PFSK-1 (cell line): ENCODE data around the gene PDZD2.

Source experiments
- FOXP2 ChIP-seq: optimal IDR thresholded peaks from 2 replicates; pipeline ENCODE3; 2011; ENCODE audit warnings: borderline replicate concordance, control low read depth, inconsistent platforms; ENCODE audit not compliant: insufficient read depth; ENCODE audit errors: extremely low read length, extremely low read depth
- POLR2AphosphoS5 ChIP-seq: IDR thresholded peaks from 2 replicates; pipeline ENCODE4 v1.6.1; 2012; ENCODE audit warnings: low read depth, mild to moderate bottlenecking, control low read depth, low read length, moderate library complexity
- REST ChIP-seq, 2 experiments: IDR thresholded peaks; 2 replicates each; pipeline versions ENCODE4 v1.6.1 to v1.8.0; 2011 to 2012; ENCODE audit warnings: low read depth in 2 of 2, low read length in 2 of 2, control low read depth in 1 of 2, inconsistent platforms in 1 of 2, mild to moderate bottlenecking in 1 of 2, moderate library complexity in 1 of 2; ENCODE audit not compliant: insufficient read depth in 1 of 2
- SIN3A ChIP-seq: IDR thresholded peaks from 2 replicates; pipeline ENCODE4 v1.6.1; 2012; ENCODE audit warnings: mild to moderate bottlenecking, low read length, moderate library complexity, borderline replicate concordance; ENCODE audit not compliant: insufficient read depth
- TAF1 ChIP-seq: IDR thresholded peaks from 2 replicates; pipeline ENCODE4 v1.6.1; 2012; ENCODE audit warnings: low read length, control low read depth, borderline replicate concordance; ENCODE audit not compliant: insufficient read depth

PDZD2 gene

DNA sequence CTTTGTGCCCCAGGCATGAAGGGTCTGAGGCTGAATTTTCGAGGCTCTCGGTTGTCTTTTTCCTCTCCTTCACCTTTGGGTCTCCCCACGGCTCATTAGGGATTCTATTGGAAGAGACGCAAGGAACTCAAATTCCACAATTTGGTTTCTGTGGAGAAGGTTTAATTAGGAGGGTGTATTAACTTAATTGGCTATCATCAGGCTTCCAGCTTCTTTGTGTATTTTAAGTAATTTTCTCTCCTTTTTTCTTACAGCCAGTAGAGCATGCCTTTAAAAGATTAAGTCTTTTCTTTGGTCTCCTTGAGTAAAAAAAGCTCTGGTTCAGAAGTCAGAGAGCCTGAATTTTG is 115.4 kb downstream of the PDZD2 start:
- TF ChIP-seq TAF1 (no peak), SIN3A (no peak), REST (IDR thresholded peaks at IDR 0.05; ENCODE audit: insufficient read depth in 1 of 2, low read depth in 2 of 2, low read length in 2 of 2) (no peak), FOXP2 (no peak), POLR2AphosphoS5 (no peak)

DNA sequence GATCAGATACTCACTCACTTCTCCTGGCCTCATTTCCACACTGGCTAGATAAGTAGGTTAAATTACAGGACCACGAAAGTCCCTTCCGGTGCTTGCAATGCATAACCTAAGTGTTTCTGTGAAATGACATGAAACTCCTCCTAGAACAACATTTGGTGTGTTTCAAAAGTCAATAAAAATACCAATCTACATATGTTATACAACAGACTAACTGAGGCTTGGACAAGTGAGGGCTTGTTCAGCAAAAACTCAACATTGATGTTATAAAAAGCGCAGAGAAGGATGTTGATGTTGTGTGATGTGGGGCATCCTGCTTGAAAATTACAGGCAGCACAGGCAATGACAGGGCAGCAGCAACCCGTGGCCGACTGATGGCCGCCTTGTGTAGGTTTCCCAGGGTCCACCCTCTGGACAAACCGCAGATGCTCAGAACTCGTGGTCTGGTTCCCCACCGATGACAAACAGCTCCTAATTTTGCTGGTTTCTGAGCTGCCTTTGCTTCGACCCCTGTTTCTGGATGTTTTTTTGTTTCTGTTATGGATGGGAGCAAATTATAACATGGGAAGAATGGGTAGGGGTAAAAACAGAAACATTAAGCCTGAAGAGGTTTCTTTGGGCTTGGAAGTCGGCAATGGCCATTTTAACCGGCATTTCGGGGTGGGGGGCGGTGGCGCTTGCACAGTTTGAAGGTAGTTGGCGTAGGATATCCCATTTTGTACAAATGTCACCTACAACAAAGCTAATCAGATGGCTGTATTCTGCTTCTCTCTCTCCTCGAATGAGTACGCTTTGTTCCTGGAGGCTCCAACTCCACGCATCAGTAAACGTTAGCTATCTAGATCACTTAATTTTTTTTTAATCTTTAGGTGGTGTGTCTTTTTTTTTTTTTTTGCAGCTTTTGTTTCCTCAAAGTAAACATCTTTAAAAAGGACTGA is 116.1 kb downstream of the PDZD2 start:
- no peak for TF ChIP-seq FOXP2
- TF ChIP-seq SIN3A = no peak
- TF ChIP-seq REST (IDR thresholded peaks at IDR 0.05; ENCODE audit: insufficient read depth in 1 of 2, low read depth in 2 of 2, low read length in 2 of 2) = no peak
- no peak for TF ChIP-seq POLR2AphosphoS5
- no peak for TF ChIP-seq TAF1

DNA sequence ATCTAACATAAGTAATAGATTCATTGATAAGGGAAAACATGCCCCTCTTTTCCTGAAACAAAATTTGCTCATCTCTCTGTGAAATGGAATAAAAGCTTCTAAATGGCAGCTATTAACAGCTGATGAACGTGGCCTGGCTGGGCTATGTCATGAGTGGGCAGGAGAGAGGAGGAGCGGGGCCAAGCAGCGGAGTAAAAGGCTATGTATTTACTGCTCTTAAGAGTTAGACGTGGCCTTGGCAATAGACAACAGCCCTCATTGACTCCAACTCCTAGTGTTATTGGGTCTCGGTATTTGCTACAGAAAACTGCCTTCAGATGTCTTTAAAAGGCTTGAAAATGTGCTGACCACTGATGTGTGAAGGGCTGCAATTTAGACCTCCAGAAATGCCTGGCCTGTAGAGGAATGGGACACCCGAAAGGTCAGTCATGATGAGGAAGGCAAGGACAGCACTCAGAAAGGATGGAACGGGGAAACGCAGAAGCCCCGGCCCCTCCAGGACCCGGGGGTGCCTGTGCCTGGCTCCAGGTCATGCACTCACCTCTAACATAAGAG is 116.8 kb downstream of the PDZD2 start:
- TF ChIP-seq POLR2AphosphoS5 = no peak
- no peak for TF ChIP-seq REST (IDR thresholded peaks at IDR 0.05; ENCODE audit: insufficient read depth in 1 of 2, low read depth in 2 of 2, low read length in 2 of 2)
- TF ChIP-seq FOXP2 = no peak
- TF ChIP-seq TAF1 = no peak

DNA sequence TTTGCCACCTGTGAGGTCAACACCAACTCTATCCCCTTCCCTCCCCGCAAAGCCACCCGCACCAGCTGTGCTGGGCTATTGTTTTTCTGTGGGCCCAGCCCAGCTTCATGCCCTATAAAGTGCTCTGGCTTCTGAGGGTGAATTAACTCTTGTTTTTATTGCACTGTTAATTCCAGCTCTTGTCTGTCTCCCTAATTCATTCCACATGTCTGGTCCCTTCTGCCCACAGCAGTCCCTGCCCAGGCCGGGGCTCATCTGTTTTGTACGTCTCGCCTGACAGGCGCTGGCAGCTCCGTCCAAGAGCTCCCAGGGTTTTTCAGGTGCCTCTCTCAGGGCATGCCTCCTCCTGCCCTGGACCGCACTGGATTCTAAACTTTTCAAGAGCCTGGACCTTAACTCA is 118.9 kb downstream of the PDZD2 start:
- TF ChIP-seq POLR2AphosphoS5 = no peak
- TF ChIP-seq FOXP2 = no peak
- no peak for TF ChIP-seq REST (IDR thresholded peaks at IDR 0.05; ENCODE audit: insufficient read depth in 1 of 2, low read depth in 2 of 2, low read length in 2 of 2)
- TF ChIP-seq TAF1 = no peak
- no peak for TF ChIP-seq SIN3A
